GM19035 (cell line): ENCODE measurements around the gene SERHL2.
"Not testable (repeated sequence)": the region's sequence is repeated elsewhere in the genome, so short reads cannot be mapped to it uniquely, and the experiment has no call there.

Experiments
- ATAC-seq: cut with Tn5 transposase; IDR thresholded peaks from one replicate; pipeline ENCODE4 v1.9.1; 2021; ENCODE audit not compliant: unreplicated experiment

Gene SERHL2

DNA sequence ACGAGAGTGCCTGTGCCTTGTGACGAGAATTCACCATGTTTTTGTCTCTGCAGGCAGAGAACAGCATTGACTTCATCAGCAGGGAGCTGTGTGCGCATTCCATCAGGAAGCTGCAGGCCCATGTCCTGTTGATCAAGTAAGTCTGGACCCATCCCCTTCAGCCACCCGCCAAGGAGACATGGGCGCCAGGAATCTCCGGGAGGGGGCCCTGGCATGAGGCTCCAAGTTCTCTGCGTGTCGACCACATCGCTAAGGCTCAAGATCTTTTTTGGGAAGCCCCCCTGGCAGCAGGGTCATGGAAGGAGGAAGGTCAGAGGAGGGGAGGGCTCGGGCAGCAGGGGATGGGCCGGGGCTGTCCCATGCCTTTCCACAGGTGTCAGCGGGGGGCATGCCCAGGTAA is 17.3 kb downstream of the SERHL2 start:
- not testable (repeated sequence) for ATAC-seq

DNA sequence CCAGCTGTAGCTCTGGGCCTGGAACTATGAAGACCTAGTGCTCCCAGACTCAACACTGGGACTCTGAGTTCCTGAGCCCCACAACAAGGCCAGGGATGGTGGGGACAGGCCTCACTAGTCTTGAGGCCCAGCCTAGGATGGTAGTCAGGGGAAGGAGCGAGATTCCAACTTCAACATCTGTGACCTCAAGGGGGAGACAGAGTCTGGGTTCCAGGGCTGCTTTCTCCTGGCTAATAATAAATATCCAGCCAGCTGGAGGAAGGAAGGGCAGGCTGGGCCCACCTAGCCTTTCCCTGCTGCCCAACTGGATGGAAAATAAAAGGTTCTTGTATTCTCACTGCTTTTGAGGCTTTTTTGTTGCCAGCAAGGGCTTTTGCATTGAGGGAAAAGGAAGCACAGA is 20.3 kb downstream of the SERHL2 start:
- ATAC-seq = not testable (repeated sequence)

GRCh38 chr22:42574468-42574867 is 20.7 kb downstream of the SERHL2 start:
- ATAC-seq = not testable (repeated sequence)

- not testable (repeated sequence) for ATAC-seq
These were observed 22.3 kb downstream of the SERHL2 start for GRCh38 chr22:42575996-42576574.

GRCh38 chr22:42577141-42577540 is 23.4 kb downstream of the SERHL2 start:
- ATAC-seq = not testable (repeated sequence)

GRCh38 chr22:42577623-42578240 is 24.0 kb downstream of the SERHL2 start:
- ATAC-seq = no peak

GRCh38 chr22:42580040-42580439 is 26.3 kb downstream of the SERHL2 start:
- not testable (repeated sequence) for ATAC-seq

DNA sequence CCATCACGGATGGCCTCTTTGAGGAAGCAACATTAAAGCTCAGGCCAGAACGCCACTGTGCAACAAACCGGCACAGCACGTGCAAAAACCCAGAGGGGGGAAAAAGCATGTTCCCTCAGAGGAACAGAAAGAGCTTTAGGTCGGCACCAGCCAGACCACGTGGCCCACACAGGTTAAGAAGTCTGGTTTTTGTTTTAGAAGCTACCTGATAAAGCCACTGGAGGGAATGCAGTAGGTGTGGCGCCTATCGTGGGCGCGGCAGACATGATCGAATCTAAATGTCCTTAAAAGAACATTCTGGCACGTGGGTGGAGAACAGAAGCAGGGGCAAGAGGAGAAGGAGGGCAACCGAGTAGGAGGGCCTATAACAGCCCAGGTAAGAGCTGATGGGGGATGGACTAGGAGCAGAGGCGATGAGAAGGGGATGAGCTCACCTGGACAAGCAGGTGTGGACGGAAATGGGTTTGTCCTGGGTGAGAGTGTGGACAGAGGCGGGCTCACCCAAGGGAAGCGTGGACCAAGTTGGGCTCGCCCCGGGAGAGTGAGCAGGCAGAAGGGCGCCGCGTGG is 27.5 kb downstream of the SERHL2 start:
- peak; percentile 29 for ATAC-seq

GRCh38 chr22:42581762-42582716 is 28.3 kb downstream of the SERHL2 start:
- peak; percentile 70 for ATAC-seq

- ATAC-seq = no peak
These were observed 29.2 kb downstream of the SERHL2 start for GRCh38 chr22:42582987-42583386.

GRCh38 chr22:42584364-42584940 is 30.7 kb downstream of the SERHL2 start:
- ATAC-seq = no peak

GRCh38 chr22:42585096-42585495 is 31.3 kb downstream of the SERHL2 start:
- no peak for ATAC-seq

- no peak for ATAC-seq
These were observed 32.6 kb downstream of the SERHL2 start for GRCh38 chr22:42586381-42586780.

- no peak for ATAC-seq
These were observed 33.9 kb downstream of the SERHL2 start for GRCh38 chr22:42587588-42588175.

DNA sequence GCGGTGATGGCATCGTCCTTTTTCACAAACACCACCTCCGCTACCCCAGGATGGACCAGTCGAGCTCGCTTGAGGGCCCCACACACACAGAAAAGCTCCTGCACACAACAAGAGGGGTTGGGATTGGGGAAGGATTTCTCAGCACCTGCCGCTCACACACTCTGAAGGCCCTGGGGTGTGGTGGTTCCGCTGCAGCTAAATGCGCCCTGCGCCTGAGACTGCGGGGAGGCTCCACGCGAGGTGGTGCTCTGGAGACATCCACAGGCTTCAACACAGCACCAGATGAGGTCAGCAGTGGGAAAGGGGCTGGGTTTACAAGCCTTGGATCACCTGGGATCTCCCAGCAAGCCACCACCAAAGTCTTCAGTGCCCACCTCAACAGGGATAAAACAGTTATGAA is 38.2 kb downstream of the SERHL2 start:
- ATAC-seq = no peak

DNA sequence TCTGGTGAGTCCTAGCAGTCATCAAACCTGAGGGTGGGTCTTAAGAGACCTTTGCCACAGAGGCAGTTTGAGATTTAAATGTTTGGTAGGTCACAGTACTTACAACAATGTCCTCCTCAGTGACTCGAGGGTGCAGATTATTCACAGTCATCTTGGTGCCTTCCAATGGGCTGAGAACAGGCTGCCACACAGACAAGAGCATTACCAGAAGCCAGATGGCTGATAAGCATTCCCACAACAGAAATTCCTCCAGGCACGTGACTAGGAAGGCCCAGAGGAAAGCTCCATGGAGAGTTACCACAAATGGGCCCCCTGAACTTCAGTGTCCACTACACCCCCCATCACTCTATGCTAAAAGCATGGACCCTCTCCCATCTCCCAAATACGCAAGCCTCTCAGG is 41.7 kb downstream of the SERHL2 start:
- ATAC-seq = no peak

- ATAC-seq = no peak
These were observed 42.6 kb downstream of the SERHL2 start for GRCh38 chr22:42596336-42596735.

GRCh38 chr22:42596863-42597530 is 43.2 kb downstream of the SERHL2 start:
- ATAC-seq = no peak

GRCh38 chr22:42601879-42602465 is 48.2 kb downstream of the SERHL2 start:
- no peak for ATAC-seq

GRCh38 chr22:42602470-42602869 is 48.7 kb downstream of the SERHL2 start:
- ATAC-seq = no peak
